Ascending aorta (tissue), 2 donors: ENCODE measurements around the gene KRTAP21-3. TPM values are rescaled to one million over a fixed set of nuclear protein-coding genes. Genes with fewer than 3 reads are reported as not detected.

Experiments
- DNase-seq, 2 donors: peaks; one replicate each; pipeline ENCODE4 v3.0.0-alpha.2; 2019; ENCODE audit warnings: low spot score in 2 of 2
- H3K27ac ChIP-seq, 2 donors: fragments of 200-600 bp; sonication (generic); one replicate each; pipeline ENCODE4 v1.5.1; 2016 to 2017; ENCODE audit warnings: mild to moderate bottlenecking in 1 of 2
- H3K27me3 ChIP-seq: fragments of 200-600 bp; sonication (generic); one replicate; pipeline ENCODE4 v1.5.1; 2017
- H3K36me3 ChIP-seq, 2 donors: fragments of 200-600 bp; sonication (generic); one replicate each; pipeline ENCODE4 v1.5.1; 2016
- H3K4me1 ChIP-seq, 2 donors: fragments of 200-600 bp; sonication (generic); one replicate each; pipeline ENCODE4 v1.5.1; 2016 to 2017; ENCODE audit warnings: mild to moderate bottlenecking in 1 of 2
- H3K4me3 ChIP-seq, 2 donors: fragments of 200-600 bp; sonication (generic); one replicate each; pipeline ENCODE4 v1.5.1; 2016 to 2017; ENCODE audit warnings: mild to moderate bottlenecking in 1 of 2
- H3K9me3 ChIP-seq, 2 donors: fragments of 200-600 bp; sonication (generic); one replicate each; pipeline ENCODE4 v1.5.1; 2016
- intact Hi-C: fragments of 100-400 bp; cut with DNase I; formaldehyde crosslinking; loops from one replicate; pipeline ENCODE4 v1.15.1; 2023
- total RNA-seq: library from RNA; depleted of rRNA; stranded (reverse); fragments of >200 nt; gene quantifications from one replicate; pipeline ENCODE4 v1.1.0, GENCODE V29; 2016
- TF ChIP-seq, protein P1 (sequence below), 3 experiments: fragments of 200-600 bp in 2 of 3; fragments of 450-650 bp in 1 of 3; sonication (generic) in 2 of 3; IDR thresholded peaks; one replicate each; pipeline ENCODE4 v1.5.1; 2016 to 2019; ENCODE audit warnings: antibody characterized with exemption in 3 of 3, mild to moderate bottlenecking in 1 of 3, moderate library complexity in 1 of 3

KRTAP21-3 gene
- total RNA-seq, 1 donor from 2014 or later: not detected

DNA sequence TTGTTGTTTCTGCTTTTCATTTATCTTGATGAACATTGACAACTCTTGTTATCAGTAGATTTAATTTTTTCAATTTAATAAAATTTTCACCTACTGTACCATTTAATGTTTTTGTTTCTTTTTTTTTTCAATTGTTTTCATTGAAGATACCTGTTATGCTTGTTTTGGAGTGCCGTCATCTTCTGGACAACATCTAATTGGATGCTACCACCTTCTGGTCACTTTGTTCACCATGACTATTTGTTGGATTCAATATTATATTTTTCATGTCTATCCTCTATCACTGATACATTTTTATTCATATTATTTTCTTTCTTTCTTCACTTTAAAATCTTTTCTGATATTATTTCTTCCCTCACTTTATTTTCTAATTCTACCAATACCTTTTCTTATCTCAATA is 14.4 kb upstream of the KRTAP21-3 start:
- TF ChIP-seq, protein P1, sequence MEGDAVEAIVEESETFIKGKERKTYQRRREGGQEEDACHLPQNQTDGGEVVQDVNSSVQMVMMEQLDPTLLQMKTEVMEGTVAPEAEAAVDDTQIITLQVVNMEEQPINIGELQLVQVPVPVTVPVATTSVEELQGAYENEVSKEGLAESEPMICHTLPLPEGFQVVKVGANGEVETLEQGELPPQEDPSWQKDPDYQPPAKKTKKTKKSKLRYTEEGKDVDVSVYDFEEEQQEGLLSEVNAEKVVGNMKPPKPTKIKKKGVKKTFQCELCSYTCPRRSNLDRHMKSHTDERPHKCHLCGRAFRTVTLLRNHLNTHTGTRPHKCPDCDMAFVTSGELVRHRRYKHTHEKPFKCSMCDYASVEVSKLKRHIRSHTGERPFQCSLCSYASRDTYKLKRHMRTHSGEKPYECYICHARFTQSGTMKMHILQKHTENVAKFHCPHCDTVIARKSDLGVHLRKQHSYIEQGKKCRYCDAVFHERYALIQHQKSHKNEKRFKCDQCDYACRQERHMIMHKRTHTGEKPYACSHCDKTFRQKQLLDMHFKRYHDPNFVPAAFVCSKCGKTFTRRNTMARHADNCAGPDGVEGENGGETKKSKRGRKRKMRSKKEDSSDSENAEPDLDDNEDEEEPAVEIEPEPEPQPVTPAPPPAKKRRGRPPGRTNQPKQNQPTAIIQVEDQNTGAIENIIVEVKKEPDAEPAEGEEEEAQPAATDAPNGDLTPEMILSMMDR (IDR thresholded peaks at IDR 0.05): no peak
- Histone ChIP-seq H3K27ac (no peak overlapping the region), H3K36me3 (no peaks in the 10 kb centered on the region), H3K9me3 (no peaks in the 10 kb centered on the region), H3K4me1 (no peaks in the 10 kb centered on the region), H3K4me3 (no peak overlapping the region), H3K27me3 (no peaks in the 10 kb centered on the region)
- intact Hi-C loops: no loop called here
- DNase-seq: no peak

DNA sequence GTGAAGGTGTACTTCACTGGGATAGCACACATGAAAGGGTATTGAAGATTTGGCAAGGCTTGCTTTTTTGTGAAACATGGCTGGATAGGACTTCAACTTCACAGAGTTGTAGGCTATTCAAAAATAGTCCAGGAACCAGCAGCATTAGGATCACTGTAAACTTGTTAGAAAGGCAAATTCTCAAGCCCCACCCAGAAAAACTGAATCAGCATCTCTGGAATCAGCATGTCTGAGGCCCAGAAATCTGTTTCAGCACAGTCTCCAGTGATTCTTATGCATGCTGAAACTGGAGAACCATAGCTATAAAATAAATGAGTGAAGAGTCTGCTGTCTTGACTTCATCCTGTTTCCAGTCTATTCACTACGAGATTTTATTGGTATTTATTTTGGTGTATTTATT is 8.1 kb upstream of the KRTAP21-3 start:
- Histone ChIP-seq H3K9me3 (no peaks in the 10 kb centered on the region), H3K4me3 (no peak overlapping the region), H3K36me3 (no peaks in the 10 kb centered on the region), H3K27me3 (no peaks in the 10 kb centered on the region), H3K27ac (no peak overlapping the region), H3K4me1 (no peaks in the 10 kb centered on the region)
- intact Hi-C loops: no loop called here
- no peak for DNase-seq
- TF ChIP-seq, protein P1 (IDR thresholded peaks at IDR 0.05): no peak

DNA sequence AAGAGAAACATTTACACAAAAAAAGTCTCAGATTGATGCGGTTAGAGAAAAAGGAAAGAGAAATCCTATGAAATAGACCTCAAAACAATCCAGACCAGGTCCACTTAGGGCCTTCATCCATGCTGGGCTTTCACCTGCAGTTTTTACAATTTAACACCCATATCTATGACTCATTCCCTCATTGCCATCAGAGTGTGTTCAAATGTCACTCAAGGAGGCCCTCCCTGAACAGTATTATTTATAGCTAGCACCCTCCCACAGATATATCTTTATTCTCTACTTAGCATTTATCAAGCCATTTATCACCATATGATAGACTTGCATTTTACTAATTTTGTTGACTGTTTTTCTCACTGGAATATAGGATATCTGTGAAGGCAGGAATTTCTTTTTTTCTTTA is 824 bp upstream of the KRTAP21-3 start:
- no peaks in the 10 kb centered on the region for H3K9me3 ChIP-seq
- no peak overlapping the region for H3K27ac ChIP-seq
- no peak for DNase-seq
- H3K27me3 ChIP-seq: no peaks in the 10 kb centered on the region
- no peaks in the 10 kb centered on the region for H3K4me1 ChIP-seq
- H3K36me3 ChIP-seq: no peaks in the 10 kb centered on the region
- intact Hi-C loops: no loop called here
- TF ChIP-seq, protein P1 (IDR thresholded peaks at IDR 0.05): no peak
- H3K4me3 ChIP-seq: no peak overlapping the region

DNA sequence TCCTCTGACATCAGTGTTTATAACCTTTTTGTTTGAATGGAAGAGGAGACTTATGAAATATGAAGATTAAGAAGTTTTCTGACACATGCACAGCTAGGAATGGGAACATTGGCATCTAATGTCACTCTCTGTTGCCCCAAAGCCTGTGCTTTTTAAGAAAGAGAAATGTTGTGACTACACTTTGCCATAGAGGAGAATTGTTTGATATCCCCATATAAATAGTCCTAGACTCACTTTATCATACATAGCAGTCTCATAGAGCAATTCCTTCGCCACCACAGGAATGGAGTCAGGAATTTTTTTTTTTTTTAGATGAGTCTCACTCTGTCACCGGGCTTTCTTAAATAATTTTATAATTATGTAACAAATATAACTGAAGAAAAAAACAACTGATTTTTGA is 1.5 kb downstream of the KRTAP21-3 start:
- H3K27me3 ChIP-seq: no peaks in the 10 kb centered on the region
- DNase-seq: no peak
- H3K4me1 ChIP-seq: no peaks in the 10 kb centered on the region
- H3K9me3 ChIP-seq: no peaks in the 10 kb centered on the region
- intact Hi-C loops: no loop called here
- H3K36me3 ChIP-seq: no peaks in the 10 kb centered on the region
- TF ChIP-seq, protein P1 (IDR thresholded peaks at IDR 0.05): no peak
- H3K27ac ChIP-seq: no peak overlapping the region
- no peak overlapping the region for H3K4me3 ChIP-seq

DNA sequence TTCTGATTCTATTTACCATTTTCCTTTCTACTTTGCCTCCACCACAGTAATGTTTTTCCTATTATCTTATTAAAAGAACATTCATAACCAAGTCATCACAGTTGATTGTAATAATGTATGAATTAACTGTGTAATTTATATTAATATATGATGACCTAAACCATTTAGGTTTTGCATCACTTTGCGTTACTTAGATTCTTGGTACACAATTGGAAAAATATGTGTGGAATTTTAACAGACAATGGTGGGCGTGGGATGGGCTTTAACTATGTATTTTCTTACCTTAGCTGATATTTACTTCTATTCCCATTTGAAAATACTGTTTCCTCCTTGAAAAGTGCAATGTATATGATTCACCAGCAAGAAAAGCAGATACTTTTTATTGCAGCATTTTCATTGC is 3.6 kb downstream of the KRTAP21-3 start:
- Histone ChIP-seq H3K36me3 (no peaks in the 10 kb centered on the region), H3K27ac (no peak overlapping the region), H3K4me1 (no peaks in the 10 kb centered on the region), H3K4me3 (no peak overlapping the region), H3K9me3 (no peaks in the 10 kb centered on the region), H3K27me3 (no peaks in the 10 kb centered on the region)
- no peak for DNase-seq
- intact Hi-C loops: no loop called here
- TF ChIP-seq, protein P1 (IDR thresholded peaks at IDR 0.05): no peak

DNA sequence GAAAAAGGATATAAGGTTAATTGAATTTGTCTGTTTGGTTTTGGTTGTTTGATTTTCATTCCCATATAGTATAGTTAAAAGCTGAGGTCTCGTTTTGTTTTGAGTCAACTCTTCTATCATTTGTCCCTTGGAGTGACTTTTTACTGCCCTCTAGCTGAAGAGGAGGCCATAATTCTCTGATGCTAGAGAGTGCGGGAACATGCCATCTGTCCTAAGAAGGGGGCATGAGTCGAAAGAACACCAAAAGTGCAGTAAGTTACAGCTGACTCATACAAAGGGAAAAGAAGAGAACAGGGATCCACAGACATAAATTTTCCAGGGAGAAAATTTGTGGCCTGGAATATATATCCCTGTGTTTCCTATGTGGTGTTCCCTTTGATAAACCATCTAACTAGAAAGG is 4.1 kb downstream of the KRTAP21-3 start:
- intact Hi-C loops: no loop called here
- no peaks in the 10 kb centered on the region for H3K27me3 ChIP-seq
- H3K4me3 ChIP-seq: no peak overlapping the region
- no peaks in the 10 kb centered on the region for H3K9me3 ChIP-seq
- H3K4me1 ChIP-seq: no peaks in the 10 kb centered on the region
- H3K36me3 ChIP-seq: no peaks in the 10 kb centered on the region
- H3K27ac ChIP-seq: no peak overlapping the region
- DNase-seq: no peak
- TF ChIP-seq, protein P1 (IDR thresholded peaks at IDR 0.05): no peak
